ENCODE data around the gene NFIC. TPM values are rescaled to one million over a fixed set of nuclear protein-coding genes. Genes with fewer than 3 reads are reported as not detected.

NFIC gene
- total RNA-seq, 1 experiment from 2014 or later, result 8.0 TPM

DNA sequence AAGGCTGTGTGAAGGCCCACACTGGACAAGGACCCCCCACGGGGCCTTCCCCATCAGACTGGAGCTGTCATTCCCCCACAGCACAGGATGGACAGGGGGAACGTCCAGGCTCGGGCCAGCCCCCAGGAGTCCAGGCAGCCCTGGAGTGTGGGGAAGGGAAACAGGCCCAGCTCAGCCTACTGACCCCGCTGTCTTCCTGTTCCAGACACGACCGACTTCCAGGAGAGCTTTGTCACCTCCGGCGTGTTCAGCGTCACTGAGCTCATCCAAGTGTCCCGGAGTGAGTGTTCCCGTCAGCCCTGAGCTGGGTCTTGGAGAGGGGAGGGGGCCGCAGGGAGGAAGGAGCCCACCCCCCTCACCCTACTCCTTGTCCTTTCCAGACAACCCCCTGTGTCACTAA lies 66.9 kb downstream of the NFIC start:
- Mint-ChIP-seq H3K27me3 (ENCODE audit: low read depth) (peaks cover 17% of the 10 kb centered on the region), H3K27ac (no peak overlapping the region), H3K4me1 (peaks cover 8% of the 10 kb centered on the region in 2 experiments), H3K36me3 (ENCODE audit: insufficient read depth in 1 of 3, low read depth in 3 of 3) (no peaks in the 10 kb centered on the region), H3K4me3 (no peak overlapping the region), H3K9me3 (no peaks in the 10 kb centered on the region; a peak in 1 of 5 replicates)
- no peak overlapping the region for H2AFZ ChIP-seq (ENCODE audit: low read length)
- H3K18ac ChIP-seq (ENCODE audit: insufficient read length, low read depth, low read length), result no peak overlapping the region
- H3K9ac ChIP-seq (ENCODE audit: extremely low read depth, insufficient read length, low read length), result no peak overlapping the region
- H3K4ac ChIP-seq (ENCODE audit: low read depth, low read length), result no peak overlapping the region
- TF ChIP-seq, protein P1, sequence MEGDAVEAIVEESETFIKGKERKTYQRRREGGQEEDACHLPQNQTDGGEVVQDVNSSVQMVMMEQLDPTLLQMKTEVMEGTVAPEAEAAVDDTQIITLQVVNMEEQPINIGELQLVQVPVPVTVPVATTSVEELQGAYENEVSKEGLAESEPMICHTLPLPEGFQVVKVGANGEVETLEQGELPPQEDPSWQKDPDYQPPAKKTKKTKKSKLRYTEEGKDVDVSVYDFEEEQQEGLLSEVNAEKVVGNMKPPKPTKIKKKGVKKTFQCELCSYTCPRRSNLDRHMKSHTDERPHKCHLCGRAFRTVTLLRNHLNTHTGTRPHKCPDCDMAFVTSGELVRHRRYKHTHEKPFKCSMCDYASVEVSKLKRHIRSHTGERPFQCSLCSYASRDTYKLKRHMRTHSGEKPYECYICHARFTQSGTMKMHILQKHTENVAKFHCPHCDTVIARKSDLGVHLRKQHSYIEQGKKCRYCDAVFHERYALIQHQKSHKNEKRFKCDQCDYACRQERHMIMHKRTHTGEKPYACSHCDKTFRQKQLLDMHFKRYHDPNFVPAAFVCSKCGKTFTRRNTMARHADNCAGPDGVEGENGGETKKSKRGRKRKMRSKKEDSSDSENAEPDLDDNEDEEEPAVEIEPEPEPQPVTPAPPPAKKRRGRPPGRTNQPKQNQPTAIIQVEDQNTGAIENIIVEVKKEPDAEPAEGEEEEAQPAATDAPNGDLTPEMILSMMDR (conservative IDR thresholded peaks at IDR 0.05), result no peak
- DNase-seq, result no peak
- H4K91ac ChIP-seq (ENCODE audit: insufficient read length, low read depth, low read length), result no peak overlapping the region
- no peak overlapping the region for H3K23ac ChIP-seq (ENCODE audit: insufficient read length, low read depth, low read length)
- no peaks in the 10 kb centered on the region for H3K79me1 ChIP-seq (ENCODE audit: insufficient read depth, low read depth, low read length, poor library complexity, severe bottlenecking)
- no peak overlapping the region for H3K14ac ChIP-seq (ENCODE audit: insufficient read depth, low read length)
- no peak overlapping the region for H4K5ac ChIP-seq (ENCODE audit: insufficient read length, low read depth, low read length)
- WGBS (ENCODE audit: extremely low coverage, insufficient read length, low lambda C conversion rate), result no CpG with 5 or more reads among the region's 12 CpGs
- H2BK120ac ChIP-seq (ENCODE audit: low read depth, low read length, poor library complexity, severe bottlenecking), result no peak overlapping the region
- no peak overlapping the region for H2BK20ac ChIP-seq (ENCODE audit: low read depth, low read length, poor library complexity, severe bottlenecking)
- no peak overlapping the region for H4K8ac ChIP-seq (replicated peaks; ENCODE audit: insufficient read length, low read depth, low read length)
- no peak overlapping the region for H3T11ph ChIP-seq (ENCODE audit: low read length)
- no peak overlapping the region for H2BK5ac ChIP-seq (ENCODE audit: insufficient read length, low read length)
- H3K56ac ChIP-seq (ENCODE audit: insufficient read length, low read depth, low read length), result no peak overlapping the region
- H2AK5ac ChIP-seq (ENCODE audit: insufficient read length, low read length), result no peak overlapping the region
- H3K4me1 ChIP-seq (ENCODE audit: insufficient read depth, low read length), result no peaks in the 10 kb centered on the region
- H2BK15ac ChIP-seq (ENCODE audit: low read depth, low read length), result no peak overlapping the region
- no peaks in the 10 kb centered on the region for H3K9me3 ChIP-seq (ENCODE audit: control insufficient read depth, low read depth, low read length)
- H2BK12ac ChIP-seq (ENCODE audit: insufficient read length, low read depth, low read length), result no peak overlapping the region
- no peaks in the 10 kb centered on the region for H3K27me3 ChIP-seq (ENCODE audit: insufficient read depth, low read length)
- no peak overlapping the region for H3K27ac ChIP-seq (ENCODE audit: insufficient read length, low read depth, low read length)
- no peaks in the 10 kb centered on the region for H3K79me2 ChIP-seq (ENCODE audit: insufficient read depth, low read length)
- no peaks in the 10 kb centered on the region for H4K20me1 ChIP-seq (ENCODE audit: control insufficient read depth, insufficient read depth, insufficient read length)
- H3K4me2 ChIP-seq (ENCODE audit: insufficient read depth, insufficient read length, low read length), result no peak overlapping the region
- H3K23me2 ChIP-seq (ENCODE audit: insufficient read length, low read depth, low read length, poor library complexity, severe bottlenecking), result peaks cover 4% of the 10 kb centered on the region
